Brain microvascular endothelial cell (primary cell): ENCODE data around the gene HECTD1.
A peak's percentile ranks its signal among the peaks of the same experiment; 100 is the strongest.
"Not testable (repeated sequence)": the region's sequence is repeated elsewhere in the genome, so short reads cannot be mapped to it uniquely, and the experiment has no call there.

Experiments used
- DNase-seq: peaks from one replicate; pipeline ENCODE4 v3.0.0-alpha.2; 2020
- H3K27ac ChIP-seq: fragments of 250-450 bp; sonication (Bioruptor Pico); 2 replicates; pipeline ENCODE4 v1.5.1; 2020; ENCODE audit warnings: mild to moderate bottlenecking, moderate library complexity
- H3K27me3 ChIP-seq: fragments of 250-450 bp; sonication (Bioruptor Pico); replicated peaks from 2 replicates; pipeline ENCODE4 v1.5.1; 2020; ENCODE audit warnings: mild to moderate bottlenecking
- H3K36me3 ChIP-seq: fragments of 250-450 bp; sonication (Bioruptor Pico); replicated peaks from 2 replicates; pipeline ENCODE4 v1.5.1; 2020; ENCODE audit warnings: mild to moderate bottlenecking
- H3K4me3 ChIP-seq: 2 replicates; pipeline ENCODE4 v1.5.1; 2011; ENCODE audit warnings: low read depth, mild to moderate bottlenecking, control low read depth, low read length, moderate library complexity
- in situ Hi-C: cut with HindIII; loops from 2 replicates; pipeline ENCODE4 v1.10.0; 2017; ENCODE audit warnings: low sequenced_read_pairs, low pct_ligation_motif_present
- TF ChIP-seq, protein P1 (sequence below): IDR thresholded peaks from 2 replicates; pipeline ENCODE4 v1.5.1; 2011; ENCODE audit warnings: low read depth, mild to moderate bottlenecking, moderate library complexity, low read length, control low read depth, inconsistent platforms; ENCODE audit errors: missing control alignments

Gene HECTD1

DNA sequence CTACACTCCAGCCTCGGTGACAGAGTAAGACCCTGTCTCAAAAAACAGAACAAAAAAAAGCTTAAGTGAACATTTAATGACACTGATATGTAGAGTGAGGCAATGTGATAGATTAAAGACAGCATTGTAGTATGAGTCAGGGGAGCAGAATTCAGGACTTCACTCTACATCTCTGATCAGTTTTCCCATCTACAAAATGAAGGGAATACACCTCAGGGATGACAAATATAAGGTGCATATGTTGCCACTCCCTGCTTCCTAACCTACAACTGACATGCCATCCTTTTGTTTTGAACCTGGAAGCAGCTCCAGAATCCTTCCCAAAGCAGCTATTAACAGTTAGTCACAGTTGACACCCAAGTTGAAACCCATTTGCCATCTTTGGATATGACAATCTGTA is 150.6 kb downstream of the HECTD1 start:
- in situ Hi-C loops: no loop called here
- no peaks in the 10 kb centered on the region for H3K36me3 ChIP-seq
- TF ChIP-seq, protein P1, sequence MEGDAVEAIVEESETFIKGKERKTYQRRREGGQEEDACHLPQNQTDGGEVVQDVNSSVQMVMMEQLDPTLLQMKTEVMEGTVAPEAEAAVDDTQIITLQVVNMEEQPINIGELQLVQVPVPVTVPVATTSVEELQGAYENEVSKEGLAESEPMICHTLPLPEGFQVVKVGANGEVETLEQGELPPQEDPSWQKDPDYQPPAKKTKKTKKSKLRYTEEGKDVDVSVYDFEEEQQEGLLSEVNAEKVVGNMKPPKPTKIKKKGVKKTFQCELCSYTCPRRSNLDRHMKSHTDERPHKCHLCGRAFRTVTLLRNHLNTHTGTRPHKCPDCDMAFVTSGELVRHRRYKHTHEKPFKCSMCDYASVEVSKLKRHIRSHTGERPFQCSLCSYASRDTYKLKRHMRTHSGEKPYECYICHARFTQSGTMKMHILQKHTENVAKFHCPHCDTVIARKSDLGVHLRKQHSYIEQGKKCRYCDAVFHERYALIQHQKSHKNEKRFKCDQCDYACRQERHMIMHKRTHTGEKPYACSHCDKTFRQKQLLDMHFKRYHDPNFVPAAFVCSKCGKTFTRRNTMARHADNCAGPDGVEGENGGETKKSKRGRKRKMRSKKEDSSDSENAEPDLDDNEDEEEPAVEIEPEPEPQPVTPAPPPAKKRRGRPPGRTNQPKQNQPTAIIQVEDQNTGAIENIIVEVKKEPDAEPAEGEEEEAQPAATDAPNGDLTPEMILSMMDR: no peak
- DNase-seq: no peak
- H3K27me3 ChIP-seq: no peaks in the 10 kb centered on the region
- no peak overlapping the region for H3K4me3 ChIP-seq
- no peak overlapping the region for H3K27ac ChIP-seq

DNA sequence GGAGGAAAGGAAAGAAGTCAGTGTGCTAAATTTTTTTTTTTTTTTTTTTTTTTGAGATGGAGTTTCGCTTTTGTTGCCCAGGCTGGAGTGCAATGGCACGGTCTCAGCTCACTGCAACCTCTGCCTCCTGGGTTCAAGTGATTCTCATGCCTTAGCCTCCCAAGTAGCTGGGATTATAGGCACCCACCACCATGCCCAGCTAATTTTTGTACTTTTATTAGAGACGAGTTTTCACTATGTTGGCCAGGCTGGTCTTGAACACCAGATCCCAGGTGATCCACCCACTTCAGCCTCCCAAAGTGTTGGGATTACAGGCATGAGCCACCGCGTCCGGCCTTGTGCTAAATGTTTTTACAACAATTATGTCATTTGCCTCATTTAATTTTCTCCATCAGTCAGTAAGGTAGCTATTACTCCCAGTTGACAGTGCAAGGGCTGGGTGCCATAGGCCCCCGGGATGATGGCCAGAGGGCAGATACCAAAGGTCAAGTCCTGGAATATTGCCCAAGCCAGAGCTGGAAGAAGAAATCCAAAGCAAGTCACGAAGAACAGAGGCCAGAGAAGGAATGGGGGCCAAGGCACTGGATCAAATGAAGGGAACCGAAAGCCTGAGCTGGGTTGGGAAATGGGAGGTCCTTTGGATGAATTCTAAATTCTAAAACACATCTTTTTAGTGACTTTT is 154.5 kb downstream of the HECTD1 start:
- H3K4me3 ChIP-seq, H3K36me3 ChIP-seq, DNase-seq, H3K27ac ChIP-seq, H3K27me3 ChIP-seq, in situ Hi-C loops: not testable (repeated sequence)

- Histone ChIP-seq H3K27ac (no peak overlapping the region), H3K36me3 (no peaks in the 10 kb centered on the region), H3K27me3 (no peaks in the 10 kb centered on the region), H3K4me3 (no peak overlapping the region)
- in situ Hi-C loops: no loop called here
- TF ChIP-seq, protein P1: no peak
- DNase-seq: peak; percentile 20
Observed at GRCh38 chr14:31051511-31051910, 156.1 kb downstream of the HECTD1 start.

DNA sequence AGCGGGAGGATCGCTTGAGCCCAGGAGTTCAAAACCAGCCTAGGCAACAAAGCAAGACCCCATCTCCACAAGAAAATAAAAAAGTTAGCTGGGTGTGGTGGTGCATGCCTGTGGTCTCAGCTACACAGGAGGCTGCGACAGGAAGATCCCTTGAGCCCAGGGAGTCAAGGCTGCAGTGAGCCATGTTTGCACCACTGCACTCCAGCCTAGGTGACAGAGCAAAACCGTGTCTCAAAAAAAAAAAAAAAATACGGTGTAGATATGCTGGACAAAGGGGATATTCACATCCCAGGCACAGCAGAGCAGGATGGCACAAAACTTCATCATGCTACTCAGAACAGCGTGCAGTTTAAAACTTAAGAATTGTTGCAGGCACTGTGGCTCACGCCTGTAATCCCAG is 156.6 kb downstream of the HECTD1 start:
- Histone ChIP-seq H3K36me3 (no peaks in the 10 kb centered on the region), H3K27me3 (no peaks in the 10 kb centered on the region), H3K4me3 (no peak overlapping the region), H3K27ac (no peak overlapping the region)
- no peak for DNase-seq
- in situ Hi-C loops: no loop called here
- TF ChIP-seq, protein P1: no peak
